DOHH2 (cell line): Measurements from ENCODE around the gene SLC25A23.

ENCODE experiments used
- H3F3A ChIP-seq: fragments of 200-600 bp; sonication (generic), shearing (Covaris generic); 2 replicates; pipeline ENCODE4 v1.6.0; 2016; ENCODE audit warnings: antibody characterized with exemption, mild to moderate bottlenecking; ENCODE audit not compliant: control insufficient read depth, insufficient read depth
- H3K27ac ChIP-seq: fragments of 200-600 bp; sonication (generic); 2 replicates; pipeline ENCODE4 v1.5.1; 2014; ENCODE audit warnings: low read depth, mild to moderate bottlenecking, low read length, moderate library complexity
- H3K27me3 ChIP-seq: fragments of 200-600 bp; sonication (generic); 2 replicates; pipeline ENCODE4 v1.6.1; 2014; ENCODE audit warnings: mild to moderate bottlenecking, low read length, mixed read lengths; ENCODE audit not compliant: control insufficient read depth
- H3K36me3 ChIP-seq: fragments of 200-600 bp; sonication (generic); 2 replicates; pipeline ENCODE4 v1.6.1; 2014; ENCODE audit warnings: mild to moderate bottlenecking, low read length, moderate library complexity, mixed read lengths; ENCODE audit not compliant: control insufficient read depth
- H3K4me1 ChIP-seq: fragments of 200-600 bp; sonication (generic); 2 replicates; pipeline ENCODE4 v1.6.1; 2014; ENCODE audit warnings: mild to moderate bottlenecking, low read length, mixed read lengths; ENCODE audit not compliant: control insufficient read depth
- H3K4me2 ChIP-seq: fragments of 200-600 bp; sonication (generic); 2 replicates; pipeline ENCODE4 v1.6.0; 2014; ENCODE audit warnings: mild to moderate bottlenecking, low read length, moderate library complexity
- H3K4me3 ChIP-seq: fragments of 200-600 bp; sonication (generic); 2 replicates; pipeline ENCODE4 v1.5.1; 2014; ENCODE audit warnings: mild to moderate bottlenecking, low read length, mixed read lengths
- H3K79me2 ChIP-seq: fragments of 200-600 bp; sonication (generic); 2 replicates; pipeline ENCODE4 v1.6.1; 2014; ENCODE audit warnings: mild to moderate bottlenecking, low read length, mixed read lengths; ENCODE audit not compliant: control insufficient read depth
- H3K9me2 ChIP-seq: fragments of 200-600 bp; sonication (generic); replicated peaks from 2 replicates; pipeline ENCODE4 v1.6.1; 2014; ENCODE audit warnings: mild to moderate bottlenecking, low read length, mixed read lengths; ENCODE audit not compliant: control insufficient read depth
- H3K9me3 ChIP-seq: fragments of 200-600 bp; sonication (generic); 2 replicates; pipeline ENCODE4 v1.6.1; 2014; ENCODE audit warnings: antibody characterized with exemption, low read length, mixed read lengths; ENCODE audit not compliant: control insufficient read depth, insufficient read depth
- H4K20me1 ChIP-seq: fragments of 200-600 bp; sonication (generic); 2 replicates; pipeline ENCODE4 v1.6.0; 2014; ENCODE audit warnings: low read depth, mild to moderate bottlenecking, antibody characterized with exemption, low read length, moderate library complexity; ENCODE audit not compliant: control insufficient read depth, insufficient read depth
- CTCF ChIP-seq: fragments of 200-600 bp; sonication (generic); IDR thresholded peaks from one replicate; pipeline ENCODE4 v1.5.1; 2014; ENCODE audit warnings: antibody characterized with exemption, mild to moderate bottlenecking, low read depth, low read length; ENCODE audit not compliant: poor library complexity, severe bottlenecking
- EZH2phosphoT487 ChIP-seq: fragments of 200-600 bp; sonication (generic); IDR thresholded peaks from 2 replicates; pipeline ENCODE4 v1.6.1; 2017; ENCODE audit warnings: borderline replicate concordance, mild to moderate bottlenecking, antibody characterized with exemption, low read length, moderate library complexity, mixed read lengths

SLC25A23 gene

GRCh38 chr19:6457958-6458694 is 1.5 kb downstream of the SLC25A23 start:
- peak overlapping the region; percentile 87 for H3K4me3 ChIP-seq

GRCh38 chr19:6455924-6456323 is 3.7 kb downstream of the SLC25A23 start:
- Histone ChIP-seq H3K36me3 (peaks cover 54% of the 10 kb centered on the region), H3K27ac (no peak overlapping the region), H3K4me3 (no peak overlapping the region), H3K9me2 (no peaks in the 10 kb centered on the region), H3K27me3 (no peaks in the 10 kb centered on the region), H3F3A (no peaks in the 10 kb centered on the region), H3K4me2 (no peak overlapping the region), H3K79me2 (peaks cover 22% of the 10 kb centered on the region), H3K9me3 (peaks cover 13% of the 10 kb centered on the region), H4K20me1 (no peaks in the 10 kb centered on the region), H3K4me1 (peaks cover 15% of the 10 kb centered on the region)
- no peak for TF ChIP-seq CTCF

More at GRCh38 chr19:6457958-6458694, 1.5 kb downstream of the SLC25A23 start:
- H3K9me3 ChIP-seq = peaks cover 13% of the 10 kb centered on the region
- H3K9me2 ChIP-seq = no peaks in the 10 kb centered on the region
- peaks cover 22% of the 10 kb centered on the region for H3K79me2 ChIP-seq
- H3K27me3 ChIP-seq = no peaks in the 10 kb centered on the region
- H3K36me3 ChIP-seq = peaks cover 45% of the 10 kb centered on the region
- no peaks in the 10 kb centered on the region for H3F3A ChIP-seq
- no peaks in the 10 kb centered on the region for H4K20me1 ChIP-seq
- H3K27ac ChIP-seq = peak overlapping the region; percentile 53
- peak overlapping the region; percentile 91 for H3K4me2 ChIP-seq
- TF ChIP-seq CTCF = no peak
- no peak for TF ChIP-seq EZH2phosphoT487
- peaks cover 15% of the 10 kb centered on the region for H3K4me1 ChIP-seq

- H3F3A ChIP-seq = no peaks in the 10 kb centered on the region
- H4K20me1 ChIP-seq = no peaks in the 10 kb centered on the region
- no peaks in the 10 kb centered on the region for H3K27me3 ChIP-seq
- peaks cover 57% of the 10 kb centered on the region for H3K36me3 ChIP-seq
- peaks cover 17% of the 10 kb centered on the region for H3K79me2 ChIP-seq
- peaks cover 15% of the 10 kb centered on the region for H3K4me1 ChIP-seq
- no peak overlapping the region for H3K4me2 ChIP-seq
- peaks cover 13% of the 10 kb centered on the region for H3K9me3 ChIP-seq
- TF ChIP-seq CTCF (no peak), EZH2phosphoT487 (no peak)
- no peak overlapping the region for H3K27ac ChIP-seq
- no peak overlapping the region for H3K4me3 ChIP-seq
- H3K9me2 ChIP-seq = no peaks in the 10 kb centered on the region
Observed at GRCh38 chr19:6453951-6454565, 5.5 kb downstream of the SLC25A23 start.
